Neural cell (in vitro differentiated cells): Measurements from ENCODE around the gene LRCOL1. TPM values are rescaled to one million over a fixed set of nuclear protein-coding genes. Genes with fewer than 3 reads are reported as not detected.

Experiments
- H2AFZ ChIP-seq: fragments of 200-600, 300-800 bp; sonication (generic), shearing (Covaris generic); 2 replicates; pipeline ENCODE4 v1.6.0; 2014; ENCODE audit warnings: low read depth, mild to moderate bottlenecking, antibody characterized with exemption, low read length, moderate library complexity
- H3F3A ChIP-seq: fragments of 200-600 bp; shearing (Covaris generic); 2 replicates; pipeline ENCODE4 v1.6.1; 2016; ENCODE audit warnings: mild to moderate bottlenecking, moderate library complexity, mixed read lengths, antibody characterized with exemption, low read length; ENCODE audit not compliant: insufficient read depth, poor library complexity, severe bottlenecking
- H3K27ac ChIP-seq: fragments of 200-600, 300-800 bp; sonication (generic), shearing (Covaris generic); 2 replicates; pipeline ENCODE4 v1.5.1; 2014; ENCODE audit warnings: mild to moderate bottlenecking, low read length, moderate library complexity
- H3K27me3 ChIP-seq: fragments of 300-800, 200-600 bp; sonication (generic), shearing (Covaris generic); 2 replicates; pipeline ENCODE4 v1.6.0; 2014; ENCODE audit warnings: mild to moderate bottlenecking, low read depth, low read length, moderate library complexity; ENCODE audit not compliant: insufficient read depth
- H3K36me3 ChIP-seq: fragments of 300-800, 200-600 bp; sonication (generic), shearing (Covaris generic); 2 replicates; pipeline ENCODE4 v1.5.1; 2014; ENCODE audit warnings: mild to moderate bottlenecking, antibody characterized with exemption, low read length, moderate library complexity; ENCODE audit not compliant: insufficient read depth
- H3K4me2 ChIP-seq: fragments of 300-800, 200-600 bp; sonication (generic), shearing (Covaris generic); 2 replicates; pipeline ENCODE4 v1.6.0; 2014; ENCODE audit warnings: mild to moderate bottlenecking, low read length
- H3K4me3 ChIP-seq: fragments of 300-800, 200-600 bp; sonication (generic), shearing (Covaris generic); 2 replicates; pipeline ENCODE4 v1.5.1; 2014; ENCODE audit warnings: mild to moderate bottlenecking, low read length, moderate library complexity
- H3K79me2 ChIP-seq: fragments of 200-600 bp; shearing (Covaris generic); replicated peaks from 2 replicates; pipeline ENCODE4 v1.6.0; 2014; ENCODE audit warnings: mild to moderate bottlenecking, low read length, moderate library complexity; ENCODE audit not compliant: insufficient read depth
- H3K9ac ChIP-seq: fragments of 300-800, 200-600 bp; sonication (generic), shearing (Covaris generic); 2 replicates; pipeline ENCODE4 v1.6.1; 2016; ENCODE audit warnings: mild to moderate bottlenecking, low read length, mixed read lengths
- H3K9me2 ChIP-seq: fragments of 200-600 bp; shearing (Covaris generic); 2 replicates; pipeline ENCODE4 v1.6.1; 2016; ENCODE audit warnings: mild to moderate bottlenecking, low read length, mixed read lengths; ENCODE audit not compliant: insufficient read depth
- H3K9me3 ChIP-seq: fragments of 200-600, 300-800 bp; sonication (generic), shearing (Covaris generic); 2 replicates; pipeline ENCODE4 v1.6.1; 2016; ENCODE audit warnings: mild to moderate bottlenecking, mixed run types, low read length, moderate library complexity, mixed read lengths
- H4K20me1 ChIP-seq: fragments of 200-600 bp; shearing (Covaris generic); 2 replicates; pipeline ENCODE4 v1.6.1; 2016; ENCODE audit warnings: mild to moderate bottlenecking, mixed run types; ENCODE audit not compliant: insufficient read depth
- EP300 ChIP-seq: fragments of 450-650 bp; conservative IDR thresholded peaks from 2 replicates; pipeline ENCODE4 v1.6.1; 2014; ENCODE audit warnings: antibody characterized with exemption, mild to moderate bottlenecking, moderate library complexity; ENCODE audit not compliant: poor library complexity, severe bottlenecking
- EZH2 ChIP-seq: fragments of 200-600, 300-800 bp; shearing (Covaris generic), sonication (generic); IDR thresholded peaks from 2 replicates; pipeline ENCODE4 v1.6.1; 2014; ENCODE audit warnings: antibody characterized with exemption, low read length, borderline replicate concordance, mild to moderate bottlenecking; ENCODE audit not compliant: insufficient read depth, poor library complexity, severe bottlenecking
- MXI1 ChIP-seq: fragments of 450-650 bp; conservative IDR thresholded peaks from 2 replicates; pipeline ENCODE4 v1.6.1; 2014; ENCODE audit warnings: antibody characterized with exemption, mild to moderate bottlenecking; ENCODE audit not compliant: poor library complexity, severe bottlenecking
- POLR2AphosphoS5 ChIP-seq: IDR thresholded peaks from 2 replicates; pipeline ENCODE4 v1.6.1; 2012
- RAD21 ChIP-seq: fragments of 450-650 bp; conservative IDR thresholded peaks from 2 replicates; pipeline ENCODE4 v1.6.1; 2014; ENCODE audit warnings: antibody characterized with exemption, mild to moderate bottlenecking, moderate library complexity
- SMC3 ChIP-seq: fragments of 450-650 bp; conservative IDR thresholded peaks from 2 replicates; pipeline ENCODE4 v1.6.1; 2014; ENCODE audit warnings: antibody characterized with exemption, mild to moderate bottlenecking, moderate library complexity; ENCODE audit not compliant: poor library complexity
- TAF1 ChIP-seq: IDR thresholded peaks from 2 replicates; pipeline ENCODE4 v1.6.1; 2012; ENCODE audit warnings: low read depth
- polyA plus RNA-seq: library from polyadenylated mRNA; depleted of rRNA; stranded (reverse); fragments of >200 nt; gene quantifications from 2 replicates; pipeline ENCODE4 v1.2.3, GENCODE V29; 2014
- TF ChIP-seq, protein P1 (sequence below): IDR thresholded peaks from 2 replicates; pipeline ENCODE4 v1.6.1; 2012; ENCODE audit warnings: borderline replicate concordance
- TF ChIP-seq, protein P2 (sequence below): fragments of 450-650 bp; IDR thresholded peaks from 2 replicates; pipeline ENCODE4 v1.5.1; 2014; ENCODE audit warnings: antibody characterized with exemption, mild to moderate bottlenecking, moderate library complexity; ENCODE audit not compliant: poor library complexity, severe bottlenecking

Gene LRCOL1
- polyA plus RNA-seq, 1 donor from 2014 or later: not detected

DNA sequence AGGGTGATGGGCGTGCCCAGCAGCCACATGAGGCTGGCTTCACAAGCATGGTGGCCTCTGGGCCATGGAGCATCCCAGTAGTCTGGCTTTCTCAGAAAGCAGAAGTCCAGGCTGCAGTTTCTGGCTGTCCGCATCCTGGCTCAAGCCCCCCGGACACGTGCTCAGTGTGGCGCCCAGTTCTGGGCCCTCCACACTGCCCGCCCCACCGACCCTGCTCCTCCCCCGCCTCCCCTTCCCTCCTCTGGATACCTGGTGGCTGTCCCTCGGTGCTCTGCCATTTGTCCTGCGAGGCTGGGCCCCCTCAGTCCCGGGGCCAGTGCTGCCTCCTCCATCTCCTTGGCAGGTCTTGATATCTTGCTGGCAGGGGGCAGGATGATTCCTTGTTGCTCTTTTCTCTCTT, 31.6 kb downstream of the LRCOL1 start:
- Histone ChIP-seq H3K9me3 (no peaks in the 10 kb centered on the region), H3K4me3 (no peak overlapping the region), H3F3A (no peaks in the 10 kb centered on the region), H3K36me3 (no peaks in the 10 kb centered on the region), H3K9ac (no peak overlapping the region), H3K79me2 (no peaks in the 10 kb centered on the region), H2AFZ (no peak overlapping the region), H3K27ac (no peak overlapping the region), H3K4me2 (no peak overlapping the region), H3K9me2 (no peaks in the 10 kb centered on the region), H4K20me1 (no peaks in the 10 kb centered on the region), H3K27me3 (no peaks in the 10 kb centered on the region)
- TF ChIP-seq RAD21: no peak
- no peak for TF ChIP-seq EZH2
- no peak for TF ChIP-seq SMC3
- TF ChIP-seq, protein P1, sequence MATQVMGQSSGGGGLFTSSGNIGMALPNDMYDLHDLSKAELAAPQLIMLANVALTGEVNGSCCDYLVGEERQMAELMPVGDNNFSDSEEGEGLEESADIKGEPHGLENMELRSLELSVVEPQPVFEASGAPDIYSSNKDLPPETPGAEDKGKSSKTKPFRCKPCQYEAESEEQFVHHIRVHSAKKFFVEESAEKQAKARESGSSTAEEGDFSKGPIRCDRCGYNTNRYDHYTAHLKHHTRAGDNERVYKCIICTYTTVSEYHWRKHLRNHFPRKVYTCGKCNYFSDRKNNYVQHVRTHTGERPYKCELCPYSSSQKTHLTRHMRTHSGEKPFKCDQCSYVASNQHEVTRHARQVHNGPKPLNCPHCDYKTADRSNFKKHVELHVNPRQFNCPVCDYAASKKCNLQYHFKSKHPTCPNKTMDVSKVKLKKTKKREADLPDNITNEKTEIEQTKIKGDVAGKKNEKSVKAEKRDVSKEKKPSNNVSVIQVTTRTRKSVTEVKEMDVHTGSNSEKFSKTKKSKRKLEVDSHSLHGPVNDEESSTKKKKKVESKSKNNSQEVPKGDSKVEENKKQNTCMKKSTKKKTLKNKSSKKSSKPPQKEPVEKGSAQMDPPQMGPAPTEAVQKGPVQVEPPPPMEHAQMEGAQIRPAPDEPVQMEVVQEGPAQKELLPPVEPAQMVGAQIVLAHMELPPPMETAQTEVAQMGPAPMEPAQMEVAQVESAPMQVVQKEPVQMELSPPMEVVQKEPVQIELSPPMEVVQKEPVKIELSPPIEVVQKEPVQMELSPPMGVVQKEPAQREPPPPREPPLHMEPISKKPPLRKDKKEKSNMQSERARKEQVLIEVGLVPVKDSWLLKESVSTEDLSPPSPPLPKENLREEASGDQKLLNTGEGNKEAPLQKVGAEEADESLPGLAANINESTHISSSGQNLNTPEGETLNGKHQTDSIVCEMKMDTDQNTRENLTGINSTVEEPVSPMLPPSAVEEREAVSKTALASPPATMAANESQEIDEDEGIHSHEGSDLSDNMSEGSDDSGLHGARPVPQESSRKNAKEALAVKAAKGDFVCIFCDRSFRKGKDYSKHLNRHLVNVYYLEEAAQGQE: no peak
- TF ChIP-seq EP300: no peak
- TF ChIP-seq, protein P2, sequence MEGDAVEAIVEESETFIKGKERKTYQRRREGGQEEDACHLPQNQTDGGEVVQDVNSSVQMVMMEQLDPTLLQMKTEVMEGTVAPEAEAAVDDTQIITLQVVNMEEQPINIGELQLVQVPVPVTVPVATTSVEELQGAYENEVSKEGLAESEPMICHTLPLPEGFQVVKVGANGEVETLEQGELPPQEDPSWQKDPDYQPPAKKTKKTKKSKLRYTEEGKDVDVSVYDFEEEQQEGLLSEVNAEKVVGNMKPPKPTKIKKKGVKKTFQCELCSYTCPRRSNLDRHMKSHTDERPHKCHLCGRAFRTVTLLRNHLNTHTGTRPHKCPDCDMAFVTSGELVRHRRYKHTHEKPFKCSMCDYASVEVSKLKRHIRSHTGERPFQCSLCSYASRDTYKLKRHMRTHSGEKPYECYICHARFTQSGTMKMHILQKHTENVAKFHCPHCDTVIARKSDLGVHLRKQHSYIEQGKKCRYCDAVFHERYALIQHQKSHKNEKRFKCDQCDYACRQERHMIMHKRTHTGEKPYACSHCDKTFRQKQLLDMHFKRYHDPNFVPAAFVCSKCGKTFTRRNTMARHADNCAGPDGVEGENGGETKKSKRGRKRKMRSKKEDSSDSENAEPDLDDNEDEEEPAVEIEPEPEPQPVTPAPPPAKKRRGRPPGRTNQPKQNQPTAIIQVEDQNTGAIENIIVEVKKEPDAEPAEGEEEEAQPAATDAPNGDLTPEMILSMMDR: no peak
- TF ChIP-seq MXI1: no peak
- TF ChIP-seq POLR2AphosphoS5: no peak
- TF ChIP-seq TAF1: no peak

DNA sequence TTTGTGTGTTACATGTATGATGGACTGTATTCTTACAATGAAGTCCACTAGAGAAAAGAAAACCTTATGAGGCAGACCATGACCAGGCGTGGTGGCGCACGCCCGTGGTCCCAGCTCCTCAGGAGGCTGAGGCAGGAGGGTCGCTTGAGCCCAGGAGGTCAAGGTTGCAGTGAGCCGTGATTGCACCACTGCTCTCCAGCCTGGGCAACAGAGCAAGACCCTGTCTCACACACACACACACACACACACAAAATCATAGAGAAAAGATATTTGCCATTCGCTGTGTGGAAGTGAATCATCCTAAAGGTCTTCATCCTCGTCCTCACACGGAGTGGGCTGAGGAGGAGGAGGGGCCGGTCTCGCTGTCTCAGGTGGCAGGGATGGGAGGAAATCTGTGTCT, 32.3 kb downstream of the LRCOL1 start:
- H3K9me2 ChIP-seq: no peaks in the 10 kb centered on the region
- H4K20me1 ChIP-seq: no peaks in the 10 kb centered on the region
- H3K27me3 ChIP-seq: no peaks in the 10 kb centered on the region
- no peak overlapping the region for H3K9ac ChIP-seq
- no peaks in the 10 kb centered on the region for H3K36me3 ChIP-seq
- H3F3A ChIP-seq: no peaks in the 10 kb centered on the region
- no peak overlapping the region for H3K4me3 ChIP-seq
- no peak overlapping the region for H3K27ac ChIP-seq
- no peak for TF ChIP-seq TAF1
- TF ChIP-seq EP300: no peak
- H3K9me3 ChIP-seq: no peaks in the 10 kb centered on the region
- H3K4me2 ChIP-seq: no peak overlapping the region
- no peaks in the 10 kb centered on the region for H3K79me2 ChIP-seq
- H2AFZ ChIP-seq: no peak overlapping the region
